Vagina (tissue), 2 donors: ENCODE measurements around the gene B3GAT2. TPM values are rescaled to one million over a fixed set of nuclear protein-coding genes. Genes with fewer than 3 reads are reported as not detected.

Experiments
- DNase-seq, 2 donors: peaks; one replicate each; pipeline ENCODE4 v3.0.0-alpha.2; 2017; ENCODE audit errors: extremely low spot score in 2 of 2
- H3K27ac ChIP-seq: fragments of 200-600 bp; sonication (generic); one replicate; pipeline ENCODE4 v1.5.1; 2019
- H3K27me3 ChIP-seq: fragments of 200-600 bp; sonication (generic); one replicate; pipeline ENCODE4 v1.5.1; 2019
- H3K36me3 ChIP-seq, 2 donors: fragments of 200-600 bp; sonication (generic); one replicate each; pipeline ENCODE4 v1.5.1; 2017 to 2019
- H3K4me1 ChIP-seq: fragments of 200-600 bp; sonication (generic); one replicate; pipeline ENCODE4 v1.5.1; 2019
- H3K4me3 ChIP-seq, 2 donors: fragments of 200-600 bp; sonication (generic); 1 replicate in 1 of 2; 2 replicates in 1 of 2; pipeline ENCODE4 v1.5.1; 2016 to 2019
- H3K9me3 ChIP-seq: fragments of 200-600 bp; sonication (generic); one replicate; pipeline ENCODE4 v1.5.1; 2019
- POLR2A ChIP-seq, 2 donors: fragments of 450-650 bp; IDR thresholded peaks; one replicate each; pipeline ENCODE4 v1.6.1; 2017; ENCODE audit warnings: antibody characterized with exemption in 2 of 2, mild to moderate bottlenecking in 2 of 2, moderate library complexity in 2 of 2
- POLR2AphosphoS5 ChIP-seq, 2 donors: sonication (generic); formaldehyde crosslinking; IDR thresholded peaks; one replicate each; pipeline ENCODE4 v1.9.0; 2017; ENCODE audit warnings: antibody characterized with exemption in 2 of 2, mild to moderate bottlenecking in 2 of 2, low read depth in 1 of 2; ENCODE audit not compliant: insufficient read depth in 1 of 2
- intact Hi-C: fragments of 100-400 bp; cut with DNase I; formaldehyde crosslinking; loops from one replicate; pipeline ENCODE4 v1.15.1; 2023
- total RNA-seq: library from RNA; depleted of rRNA; stranded (reverse); fragments of >200 nt; gene quantifications from one replicate; pipeline ENCODE4 v1.2.3, GENCODE V29; 2016
- TF ChIP-seq, protein P1 (sequence below), 3 experiments: fragments of 450-650 bp in 2 of 3; fragments of 200-600 bp in 1 of 3; sonication (generic) in 1 of 3; IDR thresholded peaks; one replicate each; pipeline ENCODE4 v1.5.1; 2017 to 2019; ENCODE audit warnings: antibody characterized with exemption in 3 of 3, mild to moderate bottlenecking in 2 of 3, moderate library complexity in 2 of 3

Gene B3GAT2
- total RNA-seq, 1 donor from 2014 or later: not detected

DNA sequence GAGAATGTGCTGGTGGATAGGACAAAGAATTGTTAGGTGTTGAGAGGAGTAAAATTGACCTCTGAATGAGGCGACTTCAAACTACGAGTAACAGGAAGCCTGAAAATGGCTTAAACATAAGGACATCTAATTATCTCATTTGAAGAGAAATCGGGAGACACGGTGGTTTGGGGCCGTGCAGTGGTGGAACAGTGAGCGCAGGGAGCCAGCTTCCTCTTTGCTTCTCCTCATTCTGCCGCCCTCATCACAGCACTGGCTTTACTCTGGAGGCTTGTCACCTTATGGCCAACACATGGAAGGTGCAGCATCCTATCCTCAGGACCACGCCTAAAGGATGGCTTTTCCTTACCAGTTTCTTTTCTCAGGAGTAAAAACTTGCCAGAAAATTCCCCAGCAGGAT lies 114.3 kb downstream of the B3GAT2 start:
- no peak for DNase-seq
- TF ChIP-seq, protein P1, sequence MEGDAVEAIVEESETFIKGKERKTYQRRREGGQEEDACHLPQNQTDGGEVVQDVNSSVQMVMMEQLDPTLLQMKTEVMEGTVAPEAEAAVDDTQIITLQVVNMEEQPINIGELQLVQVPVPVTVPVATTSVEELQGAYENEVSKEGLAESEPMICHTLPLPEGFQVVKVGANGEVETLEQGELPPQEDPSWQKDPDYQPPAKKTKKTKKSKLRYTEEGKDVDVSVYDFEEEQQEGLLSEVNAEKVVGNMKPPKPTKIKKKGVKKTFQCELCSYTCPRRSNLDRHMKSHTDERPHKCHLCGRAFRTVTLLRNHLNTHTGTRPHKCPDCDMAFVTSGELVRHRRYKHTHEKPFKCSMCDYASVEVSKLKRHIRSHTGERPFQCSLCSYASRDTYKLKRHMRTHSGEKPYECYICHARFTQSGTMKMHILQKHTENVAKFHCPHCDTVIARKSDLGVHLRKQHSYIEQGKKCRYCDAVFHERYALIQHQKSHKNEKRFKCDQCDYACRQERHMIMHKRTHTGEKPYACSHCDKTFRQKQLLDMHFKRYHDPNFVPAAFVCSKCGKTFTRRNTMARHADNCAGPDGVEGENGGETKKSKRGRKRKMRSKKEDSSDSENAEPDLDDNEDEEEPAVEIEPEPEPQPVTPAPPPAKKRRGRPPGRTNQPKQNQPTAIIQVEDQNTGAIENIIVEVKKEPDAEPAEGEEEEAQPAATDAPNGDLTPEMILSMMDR (IDR thresholded peaks at IDR 0.05): no peak
- TF ChIP-seq POLR2AphosphoS5 (IDR thresholded peaks at IDR 0.05; ENCODE audit: insufficient read depth in 1 of 2, low read depth in 1 of 2): no peak
- no peak for TF ChIP-seq POLR2A (IDR thresholded peaks at IDR 0.05)
- H3K27me3 ChIP-seq: no peaks in the 10 kb centered on the region
- H3K9me3 ChIP-seq: no peaks in the 10 kb centered on the region
- H3K4me1 ChIP-seq: no peaks in the 10 kb centered on the region
- no peak overlapping the region for H3K27ac ChIP-seq
- intact Hi-C loops: no loop called here
- no peaks in the 10 kb centered on the region for H3K36me3 ChIP-seq
- H3K4me3 ChIP-seq: no peak overlapping the region

GRCh38 chr6:70841112-70841511 lies 115.7 kb downstream of the B3GAT2 start:
- H3K27ac ChIP-seq: no peak overlapping the region
- DNase-seq: no peak
- TF ChIP-seq POLR2A (IDR thresholded peaks at IDR 0.05): no peak
- TF ChIP-seq, protein P1 (IDR thresholded peaks at IDR 0.05): no peak
- no peak for TF ChIP-seq POLR2AphosphoS5 (IDR thresholded peaks at IDR 0.05; ENCODE audit: insufficient read depth in 1 of 2, low read depth in 1 of 2)
- H3K9me3 ChIP-seq: no peaks in the 10 kb centered on the region
- intact Hi-C loops: no loop called here
- no peaks in the 10 kb centered on the region for H3K4me1 ChIP-seq
- H3K36me3 ChIP-seq: no peaks in the 10 kb centered on the region
- no peak overlapping the region for H3K4me3 ChIP-seq
- H3K27me3 ChIP-seq: no peaks in the 10 kb centered on the region

DNA sequence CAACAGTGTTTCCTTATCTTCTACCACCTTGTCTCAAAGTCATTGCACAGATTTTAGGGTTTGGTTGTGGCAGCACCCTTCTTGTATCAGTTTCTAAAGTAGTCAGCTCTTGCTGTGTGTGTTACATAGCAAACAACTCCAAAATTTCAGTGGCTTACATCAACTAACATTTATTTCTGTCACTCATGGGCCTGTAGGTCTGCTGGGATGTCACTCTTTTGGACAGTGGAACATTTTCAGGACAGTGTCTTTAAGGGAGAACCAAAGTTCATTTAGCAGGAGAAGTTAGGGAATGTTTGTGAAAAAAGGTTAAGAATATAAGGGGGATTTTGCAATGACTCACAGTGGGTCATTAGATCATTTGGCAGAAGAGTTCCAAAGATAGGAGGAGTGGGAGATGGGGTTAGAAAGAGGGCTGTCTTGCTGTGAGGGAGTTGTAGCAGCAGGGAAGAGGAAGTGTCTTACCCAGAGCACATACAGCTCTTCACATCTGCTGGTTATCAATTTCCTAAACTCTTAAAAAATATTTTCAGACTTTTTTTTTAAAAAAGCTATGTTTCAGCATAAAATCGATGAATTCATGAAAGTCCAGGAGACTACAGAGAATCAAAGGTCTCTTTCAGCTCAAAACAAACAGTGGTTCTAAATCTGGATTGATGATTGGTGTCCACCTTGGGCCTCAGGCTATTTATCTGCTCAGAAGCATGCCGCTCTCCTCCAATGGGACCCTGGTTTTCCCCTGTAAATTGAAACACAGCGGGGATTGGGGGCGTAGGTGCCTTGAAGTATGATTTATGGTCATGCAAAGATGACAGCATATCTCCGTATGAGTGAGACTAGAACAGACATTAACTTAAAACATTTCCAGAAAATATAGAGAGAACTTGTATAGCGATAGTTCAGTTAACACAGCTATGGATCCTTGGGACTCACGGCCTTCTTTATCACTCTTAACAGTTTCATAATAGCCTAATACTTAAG lies 117.3 kb downstream of the B3GAT2 start:
- TF ChIP-seq POLR2A (IDR thresholded peaks at IDR 0.05) (no peak), POLR2AphosphoS5 (IDR thresholded peaks at IDR 0.05; ENCODE audit: insufficient read depth in 1 of 2, low read depth in 1 of 2) (no peak)
- TF ChIP-seq, protein P1 (IDR thresholded peaks at IDR 0.05): no peak
- Histone ChIP-seq H3K4me1 (peaks cover 3% of the 10 kb centered on the region), H3K4me3 (no peak overlapping the region), H3K27me3 (no peaks in the 10 kb centered on the region), H3K9me3 (no peaks in the 10 kb centered on the region), H3K36me3 (no peaks in the 10 kb centered on the region), H3K27ac (no peak overlapping the region)
- intact Hi-C loops: no loop called here
- no peak for DNase-seq

- Histone ChIP-seq H3K36me3 (no peaks in the 10 kb centered on the region), H3K9me3 (no peaks in the 10 kb centered on the region), H3K27me3 (no peaks in the 10 kb centered on the region), H3K4me3 (no peak overlapping the region), H3K27ac (no peak overlapping the region), H3K4me1 (peaks cover 6% of the 10 kb centered on the region)
- intact Hi-C loops: no loop called here
- no peak for DNase-seq
- TF ChIP-seq, protein P1 (IDR thresholded peaks at IDR 0.05): no peak
- TF ChIP-seq POLR2A (IDR thresholded peaks at IDR 0.05): no peak
- no peak for TF ChIP-seq POLR2AphosphoS5 (IDR thresholded peaks at IDR 0.05; ENCODE audit: insufficient read depth in 1 of 2, low read depth in 1 of 2)
Measured at GRCh38 chr6:70838907-70839285, 118.0 kb downstream of the B3GAT2 start.

GRCh38 chr6:70834520-70834919 lies 122.3 kb downstream of the B3GAT2 start:
- Histone ChIP-seq H3K27me3 (no peaks in the 10 kb centered on the region), H3K36me3 (no peaks in the 10 kb centered on the region), H3K9me3 (no peaks in the 10 kb centered on the region), H3K27ac (no peak overlapping the region), H3K4me1 (peaks cover 6% of the 10 kb centered on the region), H3K4me3 (no peak overlapping the region)
- intact Hi-C loops: no loop called here
- DNase-seq: no peak
- TF ChIP-seq, protein P1 (IDR thresholded peaks at IDR 0.05): no peak
- TF ChIP-seq POLR2AphosphoS5 (IDR thresholded peaks at IDR 0.05; ENCODE audit: insufficient read depth in 1 of 2, low read depth in 1 of 2) (no peak), POLR2A (IDR thresholded peaks at IDR 0.05) (no peak)
